ENCODE data around the gene NXPE3.
"Not testable (repeated sequence)": the region's sequence is repeated elsewhere in the genome, so short reads cannot be mapped to it uniquely, and the experiment has no call there.

GRCh38 chr3:101745934-101746333 lies 33.1 kb upstream of the NXPE3 start:
- TF ChIP-seq CTCF (tag by site-specific recombination; IDR thresholded peaks at IDR 0.05); ZNF138 (tag by site-specific recombination; IDR thresholded peaks at IDR 0.05; ENCODE audit: borderline replicate concordance); ZXDB (tag by site-specific recombination; IDR thresholded peaks at IDR 0.05); MEIS1 (CRISPR knock-in tag; IDR thresholded peaks at IDR 0.05; ENCODE audit: borderline replicate concordance); ZNF621 (tag by site-specific recombination; IDR thresholded peaks at IDR 0.05); TSHZ1 (tag by site-specific recombination; IDR thresholded peaks at IDR 0.05; ENCODE audit: borderline replicate concordance); YY2 (tag by site-specific recombination; IDR thresholded peaks at IDR 0.05); HOXC10 (CRISPR knock-in tag; IDR thresholded peaks at IDR 0.05); ZBTB49 (tag by site-specific recombination; IDR thresholded peaks at IDR 0.05; ENCODE audit: low read depth); SP7 (tag by site-specific recombination; IDR thresholded peaks at IDR 0.05): not testable (repeated sequence)
